Mucosa of descending colon (tissue), 3 donors: ENCODE data around the gene GTPBP6. TPM values are rescaled to one million over a fixed set of nuclear protein-coding genes. Genes with fewer than 3 reads are reported as not detected.
"Not testable (repeated sequence)": the region's sequence is repeated elsewhere in the genome, so short reads cannot be mapped to it uniquely, and the experiment has no call there.

Experiments
- ATAC-seq: fragments of 200-7000 bp; cut with Tn5 transposase; one replicate; pipeline ENCODE4 v1.9.1; 2020; ENCODE audit warnings: mild to moderate bottlenecking, moderate library complexity
- DNase-seq, 3 donors: peaks; one replicate each; pipeline ENCODE4 v3.0.0-alpha.2; 2020
- H3K36me3 ChIP-seq: fragments of 200-600 bp; one replicate; pipeline ENCODE4 v1.8.0; 2021; ENCODE audit warnings: low read depth, mild to moderate bottlenecking
- H3K4me1 ChIP-seq: fragments of 200-600 bp; one replicate; pipeline ENCODE4 v1.8.0; 2021; ENCODE audit warnings: low read depth, mild to moderate bottlenecking
- H3K4me3 ChIP-seq: fragments of 200-600 bp; one replicate; pipeline ENCODE4 v1.8.0; 2021; ENCODE audit warnings: mild to moderate bottlenecking
- H3K9me3 ChIP-seq: fragments of 200-600 bp; one replicate; pipeline ENCODE4 v1.8.0; 2021; ENCODE audit warnings: mild to moderate bottlenecking
- CTCF ChIP-seq: fragments of 200-600 bp; IDR thresholded peaks from one replicate; pipeline ENCODE4 v1.8.0; 2022; ENCODE audit warnings: antibody characterized with exemption, mild to moderate bottlenecking
- intact Hi-C, 2 donors: fragments of 100-400 bp; cut with DNase I in 1 of 2; cut with micrococcal nuclease in 1 of 2; formaldehyde crosslinking; loops; one replicate each; pipeline versions ENCODE4 v1.11.0 to v1.11.1; 2022; cut with DNase I, micrococcal nuclease
- total RNA-seq, 3 donors: library from RNA; stranded (reverse); fragmentation: NEBNext Ultra II Directional in 2 of 3; extraction: Animal tissue kit (Norgen Biotek cat#: 25700) in 2 of 3; gene quantifications; one replicate each; pipeline versions ENCODE4 v1.2.1 to v1.2.4, GENCODE V29; 2021 to 2023
- donor health status: DM: no; HTN: no; CAD: no; lungs with moderate emphysema.
- donor health status: DM: no; HTN: no; CAD: no.
- donor health status: DM: no; HTN: yes; CAD: no.

The GTPBP6 gene
- total RNA-seq, 3 donors from 2014 or later: 49.8 to 55.8 (median 54.1) TPM

GRCh38 chrX:355329-356050 is 36.9 kb upstream of the GTPBP6 start:
- no peak for TF ChIP-seq CTCF
- Histone ChIP-seq H3K9me3 (peaks cover 13% of the 10 kb centered on the region), H3K4me3 (no peak overlapping the region), H3K4me1 (no peaks in the 10 kb centered on the region), H3K36me3 (no peaks in the 10 kb centered on the region)
- intact Hi-C loops: no loop called here
- ATAC-seq (no peak), DNase-seq (no peak)

GRCh38 chrX:353566-354535 is 35.3 kb upstream of the GTPBP6 start:
- H3K4me1 ChIP-seq: no peaks in the 10 kb centered on the region
- H3K36me3 ChIP-seq: no peaks in the 10 kb centered on the region
- TF ChIP-seq CTCF: no peak
- no peaks in the 10 kb centered on the region for H3K9me3 ChIP-seq
- intact Hi-C loops: no loop called here
- DNase-seq (peak in 1 of 3 donors; percentile 46), ATAC-seq (no peak)
- no peak overlapping the region for H3K4me3 ChIP-seq

GRCh38 chrX:352582-353314 is 34.2 kb upstream of the GTPBP6 start:
- Histone ChIP-seq H3K9me3 (no peaks in the 10 kb centered on the region), H3K4me1 (no peaks in the 10 kb centered on the region), H3K4me3 (no peak overlapping the region), H3K36me3 (no peaks in the 10 kb centered on the region)
- DNase-seq (peak in 1 of 3 donors; percentile 20), ATAC-seq (no peak)
- TF ChIP-seq CTCF: no peak
- intact Hi-C loops: no loop called here

- intact Hi-C loops: no loop called here
- Histone ChIP-seq H3K9me3 (no peaks in the 10 kb centered on the region), H3K4me3 (no peak overlapping the region), H3K36me3 (no peaks in the 10 kb centered on the region), H3K4me1 (no peaks in the 10 kb centered on the region)
- DNase-seq: peak in 1 of 3 donors; percentile 34
- TF ChIP-seq CTCF: no peak
- ATAC-seq: no peak
Observed at GRCh38 chrX:352181-352580, 33.6 kb upstream of the GTPBP6 start.

- Histone ChIP-seq H3K36me3 (no peaks in the 10 kb centered on the region), H3K4me3 (no peak overlapping the region), H3K4me1 (no peaks in the 10 kb centered on the region), H3K9me3 (no peaks in the 10 kb centered on the region)
- ATAC-seq (no peak), DNase-seq (peak in 1 of 3 donors; percentile 21)
- intact Hi-C loops: no loop called here
- TF ChIP-seq CTCF: no peak
Observed at GRCh38 chrX:351736-352135, 33.1 kb upstream of the GTPBP6 start.

- H3K4me3 ChIP-seq, ATAC-seq, intact Hi-C loops, H3K9me3 ChIP-seq, H3K4me1 ChIP-seq, DNase-seq, H3K36me3 ChIP-seq: not testable (repeated sequence)
Observed at GRCh38 chrX:351324-351641, 32.7 kb upstream of the GTPBP6 start.
